ENCODE results near the gene OR1C1.
"Not testable (repeated sequence)": the region's sequence is repeated elsewhere in the genome, so short reads cannot be mapped to it uniquely, and the experiment has no call there.

OR1C1 gene, protein sequence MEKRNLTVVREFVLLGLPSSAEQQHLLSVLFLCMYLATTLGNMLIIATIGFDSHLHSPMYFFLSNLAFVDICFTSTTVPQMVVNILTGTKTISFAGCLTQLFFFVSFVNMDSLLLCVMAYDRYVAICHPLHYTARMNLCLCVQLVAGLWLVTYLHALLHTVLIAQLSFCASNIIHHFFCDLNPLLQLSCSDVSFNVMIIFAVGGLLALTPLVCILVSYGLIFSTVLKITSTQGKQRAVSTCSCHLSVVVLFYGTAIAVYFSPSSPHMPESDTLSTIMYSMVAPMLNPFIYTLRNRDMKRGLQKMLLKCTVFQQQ

DNA sequence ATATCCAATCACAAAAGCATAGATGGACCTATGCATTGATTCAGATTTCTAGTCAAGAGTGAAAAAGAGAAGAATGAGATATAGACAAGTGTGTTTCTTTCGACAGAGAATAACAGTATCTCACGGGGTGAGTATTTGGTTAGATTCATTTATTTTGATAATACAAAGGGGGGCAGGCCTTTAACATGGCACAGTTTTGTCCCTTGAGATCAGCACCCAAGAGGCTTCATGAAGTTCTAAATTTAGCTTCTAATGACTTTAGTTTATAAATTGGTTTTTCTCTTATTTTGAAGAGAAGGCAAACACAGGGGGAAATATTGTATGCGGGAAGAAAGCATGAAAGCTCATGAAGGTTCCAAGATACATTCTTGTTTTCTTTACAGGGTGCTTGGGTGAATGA, at the start of gene OR1C1:
OR1C1 (minus strand) TSS at position 101 of the 400 bp plus-strand sequence. CDS start 2,150 bp downstream, outside the sequence.
- no peak for DNase-seq

DNA sequence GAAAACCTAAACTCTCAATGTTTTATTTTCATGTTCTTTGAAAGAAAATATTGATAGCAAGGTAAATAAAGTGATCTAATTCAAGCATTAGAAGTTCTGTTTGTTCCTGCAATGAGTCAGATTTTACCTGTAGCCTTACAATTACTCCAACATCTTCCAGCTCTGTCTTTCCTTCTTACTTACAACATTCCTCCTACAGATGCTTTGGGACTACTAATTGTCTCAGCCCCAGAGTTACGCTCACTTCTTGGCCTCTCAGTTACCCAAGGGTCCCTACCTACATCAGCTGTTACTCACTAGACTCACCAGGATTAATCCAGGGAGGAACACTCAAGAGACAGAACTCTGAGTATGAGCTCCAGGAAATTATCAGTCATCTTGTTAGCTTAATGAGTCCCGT, 37.2 kb upstream of the OR1C1 start:
- DNase-seq: no peak

DNA sequence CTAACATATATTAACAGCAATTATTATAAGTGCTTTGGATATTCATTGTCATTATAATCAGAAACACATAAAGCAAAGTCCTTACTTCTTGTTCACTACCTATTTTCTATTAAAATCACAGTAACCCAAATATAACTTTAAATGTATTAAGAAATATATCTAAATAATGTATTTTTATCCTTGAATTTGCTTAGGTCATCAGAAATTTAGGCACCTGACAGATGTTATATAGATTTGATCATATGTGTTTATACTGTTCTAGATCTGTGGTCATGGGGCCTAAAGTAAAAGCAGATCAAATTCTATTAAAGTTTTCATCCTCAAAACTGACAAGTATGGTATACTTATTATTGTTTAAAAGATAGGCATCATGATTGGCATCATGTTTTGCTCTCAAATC, 9.2 kb upstream of the OR1C1 start:
- DNase-seq: no peak

DNA sequence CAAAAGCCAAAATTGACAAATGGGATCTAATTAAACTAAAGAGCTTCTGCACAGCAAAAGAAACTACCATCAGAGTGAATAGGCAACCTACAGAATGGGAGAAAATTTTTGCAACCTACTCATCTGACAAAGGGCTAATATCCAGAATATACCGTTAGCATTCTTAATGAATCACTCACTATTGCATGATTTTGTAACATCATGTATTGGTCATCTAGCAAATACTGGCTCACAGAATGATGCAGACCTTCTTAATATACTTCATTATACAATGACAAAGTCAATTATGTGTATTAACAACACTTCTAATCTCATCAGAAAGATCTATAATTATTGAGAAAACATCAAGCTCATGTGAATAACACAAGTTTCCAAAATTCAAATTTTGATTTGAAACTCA, 6.0 kb downstream of the OR1C1 start:
- DNase-seq: not testable (repeated sequence)

DNA sequence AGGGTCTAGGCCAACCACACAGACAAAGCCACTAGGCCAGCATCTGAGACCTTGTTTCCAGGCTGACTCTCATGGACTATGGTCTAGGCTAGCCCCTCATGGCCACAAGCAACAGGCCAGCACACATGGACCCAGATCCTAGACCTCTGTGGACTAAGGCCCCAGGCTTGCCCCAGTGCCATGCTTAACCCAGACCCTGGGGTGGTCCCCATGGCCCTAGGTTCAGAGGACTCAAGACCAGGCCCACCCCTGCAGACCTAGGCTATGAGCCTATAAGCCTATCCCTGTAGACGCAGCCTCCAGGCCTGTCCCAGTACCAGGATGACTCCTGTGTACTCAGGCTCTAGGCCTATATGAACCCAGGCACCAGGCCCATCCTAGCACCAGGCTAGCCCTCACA, 10.5 kb downstream of the OR1C1 start:
- DNase-seq: no peak

DNA sequence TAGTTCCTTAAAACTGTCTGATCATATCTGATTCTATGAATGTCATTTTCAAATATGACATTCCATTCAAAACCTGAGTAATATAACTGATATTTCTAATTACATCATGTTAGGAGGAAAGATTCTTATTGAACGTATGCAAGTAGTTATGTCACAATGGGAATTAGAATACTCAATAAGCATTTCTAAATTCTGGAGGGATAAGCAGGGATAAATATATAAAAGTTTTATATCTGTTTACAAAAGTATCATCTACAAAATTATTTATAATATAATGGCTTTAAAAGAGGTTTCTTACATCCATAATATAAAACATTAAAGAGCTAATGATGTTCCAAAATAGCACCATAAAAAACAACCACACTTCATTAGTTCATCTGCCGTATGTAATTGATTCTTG, 12.3 kb downstream of the OR1C1 start, which contains the start of gene OR14A2:
OR14A2 (minus strand) TSS at position 101 of the 400 bp plus-strand sequence.
- DNase-seq: no peak

DNA sequence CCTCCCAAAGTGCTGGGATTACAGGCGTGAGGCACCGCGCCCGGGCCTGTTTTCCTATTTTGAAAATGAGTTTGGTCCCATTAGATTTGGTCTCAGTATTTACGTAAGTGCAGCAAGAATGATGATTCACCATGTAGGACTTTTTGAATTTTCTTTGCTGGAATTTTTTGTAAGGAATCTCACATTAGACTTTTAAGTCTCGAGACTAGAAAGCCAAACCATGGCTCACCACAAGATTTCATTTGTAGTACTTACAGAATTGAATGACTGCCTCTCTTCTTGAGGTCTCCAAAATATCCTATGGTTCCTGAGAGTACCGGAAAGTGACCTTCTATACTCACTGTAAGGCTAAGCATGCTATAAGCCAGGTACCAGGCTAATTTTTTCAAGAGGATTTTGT, 12.7 kb downstream of the OR1C1 start:
- no peak for DNase-seq

DNA sequence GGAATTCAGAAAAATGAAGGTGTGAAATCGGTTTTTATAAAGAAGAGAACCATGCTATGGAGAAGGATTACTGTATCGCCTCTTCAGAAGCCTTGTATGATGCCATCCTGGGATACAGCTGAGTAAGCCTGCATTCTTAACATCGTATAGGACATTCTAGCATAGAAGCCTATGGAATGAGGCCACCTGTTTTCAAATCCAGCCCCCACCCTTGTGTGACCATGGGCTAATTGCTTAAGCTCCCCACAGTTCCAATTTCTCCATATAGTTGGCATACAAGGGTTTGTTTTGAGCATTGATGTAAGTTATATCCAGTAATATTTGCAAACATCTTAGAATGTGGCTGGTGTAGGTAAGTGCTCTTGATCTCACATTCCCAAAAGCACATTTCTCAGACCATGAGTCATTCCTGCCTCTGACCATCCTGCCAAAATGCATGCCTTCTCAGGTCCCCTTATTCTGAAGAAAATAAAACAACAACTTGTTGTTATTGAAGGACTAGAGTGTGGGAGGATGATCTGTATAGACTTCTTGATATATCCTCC, 13.9 kb downstream of the OR1C1 start:
- DNase-seq: no peak

DNA sequence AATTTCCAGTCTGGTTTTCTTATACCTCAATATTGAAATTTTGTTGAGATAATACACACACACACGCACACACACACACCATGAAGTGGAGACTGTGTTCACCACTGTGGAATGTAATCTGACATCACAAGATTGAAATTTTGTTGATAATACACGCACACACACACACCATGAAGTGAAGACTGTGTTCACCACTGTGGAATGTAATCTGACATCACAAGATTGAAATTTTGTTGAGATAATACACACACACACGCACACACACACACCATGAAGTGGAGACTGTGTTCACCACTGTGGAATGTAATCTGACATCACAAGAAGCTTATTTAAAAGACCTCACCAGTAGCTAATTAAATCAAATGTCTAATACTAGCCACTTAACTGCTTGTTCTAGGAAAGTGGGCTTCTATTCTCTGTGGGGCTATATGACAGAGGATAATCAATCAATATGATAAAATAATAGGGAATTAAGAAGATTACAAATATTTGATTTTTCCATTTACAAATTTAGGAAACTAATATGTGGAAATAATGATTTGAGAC, 18.1 kb downstream of the OR1C1 start:
- DNase-seq: not testable (repeated sequence)

DNA sequence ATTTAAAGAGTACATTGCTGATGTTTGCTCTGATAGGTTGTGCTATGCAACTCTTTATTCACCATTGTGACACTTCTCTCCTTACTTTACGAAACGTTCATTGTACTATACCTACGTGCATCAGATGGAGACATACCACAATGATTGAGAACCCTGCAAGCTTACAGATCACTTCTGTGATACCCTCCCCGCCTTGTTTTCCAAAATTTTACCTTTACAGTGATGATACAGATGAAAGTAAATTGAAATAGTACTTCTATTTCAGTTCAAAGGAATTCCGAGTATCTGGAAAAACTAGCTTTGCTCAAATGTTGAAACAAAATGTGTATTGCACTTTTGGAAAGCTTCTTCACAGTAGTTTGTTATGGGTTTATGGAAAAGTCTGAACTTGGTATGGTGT, 18.6 kb downstream of the OR1C1 start:
- no peak for DNase-seq

DNA sequence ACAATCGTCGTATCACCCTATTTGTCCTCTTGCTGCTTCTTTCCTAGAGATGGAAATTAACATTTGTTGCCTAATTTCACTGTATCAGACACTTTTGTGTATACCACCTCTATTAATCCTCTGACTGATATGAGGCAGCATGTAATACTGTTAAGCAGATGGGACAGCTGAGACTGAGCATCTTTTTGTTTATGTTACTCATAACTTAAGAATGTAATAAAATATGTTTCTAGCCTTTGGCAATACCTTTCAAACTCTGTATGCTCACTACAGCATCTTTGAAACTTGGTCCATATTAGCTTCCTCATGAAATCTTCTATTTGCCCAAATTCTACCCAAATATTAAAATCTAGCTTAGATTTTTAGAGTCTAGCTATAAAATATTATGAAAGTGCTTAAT, 19.6 kb downstream of the OR1C1 start:
- no peak for DNase-seq

DNA sequence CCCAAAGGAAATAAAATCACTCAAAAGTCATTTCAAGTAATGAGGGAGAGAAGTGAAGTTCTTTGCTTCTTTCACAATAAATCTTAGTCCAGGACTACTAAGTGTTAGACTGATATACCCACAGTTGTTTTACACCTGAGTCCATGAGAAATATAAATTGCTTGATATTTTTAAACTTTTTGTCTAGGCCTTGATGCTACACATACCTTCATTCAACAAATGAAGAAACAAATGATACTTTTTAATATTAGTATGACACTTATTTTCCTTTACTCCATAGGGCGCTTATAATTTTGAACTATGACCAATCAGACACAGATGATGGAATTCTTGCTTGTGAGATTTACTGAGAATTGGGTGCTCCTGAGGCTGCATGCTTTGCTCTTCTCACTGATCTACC, 22.0 kb downstream of the OR1C1 start, which contains the start of gene OR14K1:
OR14K1 (plus strand) TSS at position 301 of the 400 bp plus-strand sequence; CDS start at position 301, 0 bp downstream.
- DNase-seq: no peak

DNA sequence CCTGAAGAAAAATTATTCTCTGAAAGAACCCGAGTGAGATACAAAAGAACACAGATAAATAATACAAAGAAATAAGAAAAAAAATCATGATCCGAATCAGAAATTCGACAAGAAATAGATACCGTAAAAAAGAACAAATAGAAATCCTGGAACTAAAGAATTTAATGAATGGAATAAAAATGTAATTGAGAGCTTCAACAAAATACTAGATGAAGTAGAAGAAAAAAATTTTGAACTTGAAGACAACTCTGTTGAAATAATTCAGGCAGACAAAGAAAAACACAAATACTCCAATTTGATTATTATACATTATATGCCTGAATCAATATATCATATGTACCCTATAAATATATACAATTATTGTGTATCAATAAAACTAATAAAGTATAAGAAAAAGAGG, 39.1 kb downstream of the OR1C1 start:
- no peak for DNase-seq

DNA sequence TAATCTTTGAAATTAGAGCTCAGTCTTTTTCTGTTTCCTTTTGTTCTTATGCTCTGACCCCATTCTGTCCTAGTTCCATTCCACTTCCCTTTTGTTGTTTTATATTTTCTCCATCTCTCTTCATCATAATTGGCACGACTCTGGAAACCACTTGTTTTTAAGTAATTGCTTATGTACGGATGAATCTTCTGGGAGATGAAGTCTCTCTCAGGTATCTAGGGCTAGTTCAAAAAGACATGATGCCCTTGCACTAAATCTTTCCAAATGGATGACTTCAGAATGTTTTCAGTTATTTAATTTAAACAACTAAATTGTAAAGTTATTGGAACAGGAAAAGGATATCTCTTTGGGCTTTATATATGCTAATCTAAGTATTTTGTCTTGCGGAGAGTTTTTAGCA, 43.8 kb downstream of the OR1C1 start, which contains the start of gene OR6F1:
OR6F1 (minus strand) TSS at position 101 of the 400 bp plus-strand sequence. CDS start 3,891 bp downstream, outside the sequence.
- DNase-seq: no peak

DNA sequence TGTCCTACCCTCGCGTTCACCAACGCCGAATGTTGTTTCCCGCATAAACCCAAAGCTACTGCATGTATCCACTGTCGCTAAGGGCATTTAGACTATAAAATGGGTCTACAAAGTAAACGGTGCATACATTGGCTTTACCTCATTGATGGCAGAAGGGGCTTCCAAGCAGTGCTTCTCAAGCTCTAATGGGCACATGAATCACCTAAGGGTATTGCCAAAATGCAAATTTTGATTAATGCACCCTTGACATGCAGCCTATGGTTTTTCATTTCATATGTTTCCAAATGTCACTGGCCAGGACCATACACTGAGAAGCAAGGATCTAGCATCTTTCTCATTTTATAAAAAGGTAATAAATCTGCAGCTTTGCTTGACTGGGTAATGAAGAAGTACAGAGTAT, 46.6 kb downstream of the OR1C1 start:
- no peak for DNase-seq

DNA sequence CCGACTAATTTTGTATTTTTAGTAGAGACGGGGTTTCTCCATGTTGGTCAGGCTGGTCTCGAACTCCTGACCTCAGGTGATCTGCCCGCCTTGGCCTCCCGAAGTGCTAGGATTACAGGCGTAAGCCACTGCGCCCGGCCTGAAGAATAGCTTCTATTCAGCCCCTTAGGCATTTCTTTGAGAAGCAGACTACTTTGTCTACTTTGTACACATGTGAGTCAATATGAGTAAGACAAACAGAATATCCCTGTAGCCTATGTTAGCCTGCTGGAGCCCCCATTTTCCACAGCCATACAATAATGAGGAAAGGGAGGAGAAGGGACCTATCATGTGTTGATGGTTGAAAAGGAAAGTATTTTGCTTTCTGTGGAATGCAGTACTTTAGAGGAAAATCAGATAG, 49.7 kb downstream of the OR1C1 start:
- not testable (repeated sequence) for DNase-seq

All from CD4-positive, alpha-beta T cell treated with Interleukin-17A for 1 hour (primary cell).